Measurements from ENCODE around the gene UTP3.

- no peak for TF ChIP-seq CTCF (IDR thresholded peaks at IDR 0.05 in 8 of 11, conservative IDR thresholded peaks at IDR 0.05 in 3 of 11)
- no peak for TF ChIP-seq POLR2A (IDR thresholded peaks at IDR 0.05)
- no peak for TF ChIP-seq POLR2AphosphoS5 (IDR thresholded peaks at IDR 0.05)
Measured at GRCh38 chr4:70676554-70677090, 11.7 kb upstream of the UTP3 start.
